Gastroesophageal sphincter (tissue), 3 donors: ENCODE results near the gene ZBTB22.

Experiments used
- CTCF ChIP-seq, 4 experiments: fragments of 200-600 bp in 2 of 4; fragments of 450-650 bp in 2 of 4; sonication (generic) in 1 of 4; IDR thresholded peaks; one replicate each; pipeline ENCODE4 v1.5.1; 2017 to 2019; ENCODE audit warnings: antibody characterized with exemption in 4 of 4, mild to moderate bottlenecking in 2 of 4, moderate library complexity in 2 of 4
- POLR2A ChIP-seq, 2 donors: fragments of 450-650 bp; IDR thresholded peaks; one replicate each; pipeline ENCODE4 v1.6.1; 2017; ENCODE audit warnings: antibody characterized with exemption in 2 of 2, mild to moderate bottlenecking in 2 of 2, moderate library complexity in 1 of 2
- POLR2AphosphoS5 ChIP-seq: sonication (generic); formaldehyde crosslinking; IDR thresholded peaks from one replicate; pipeline ENCODE4 v1.6.1; 2017; ENCODE audit warnings: antibody characterized with exemption

GRCh38 chr6:33278810-33279209 is 38.7 kb downstream of the ZBTB22 start:
- TF ChIP-seq POLR2A (IDR thresholded peaks at IDR 0.05), result no peak
- no peak for TF ChIP-seq CTCF (IDR thresholded peaks at IDR 0.05)
- no peak for TF ChIP-seq POLR2AphosphoS5
